Fibroblast of lung (primary cell): ENCODE results near the gene POU2F1.

ENCODE experiments used
- CTCF ChIP-seq, 2 donors: IDR thresholded peaks in 1 of 2; conservative IDR thresholded peaks in 1 of 2; 1 replicate in 1 of 2; 2 replicates in 1 of 2; pipeline ENCODE4 v1.5.1; 2011 to 2012; ENCODE audit warnings: low read length in 2 of 2, control low read depth in 1 of 2, inconsistent platforms in 1 of 2, low read depth in 1 of 2, mild to moderate bottlenecking in 1 of 2
- EZH2 ChIP-seq: IDR thresholded peaks from 2 replicates; pipeline ENCODE4 v1.5.1; 2012; ENCODE audit warnings: low read length, control low read depth, mild to moderate bottlenecking; ENCODE audit errors: missing control alignments

DNA sequence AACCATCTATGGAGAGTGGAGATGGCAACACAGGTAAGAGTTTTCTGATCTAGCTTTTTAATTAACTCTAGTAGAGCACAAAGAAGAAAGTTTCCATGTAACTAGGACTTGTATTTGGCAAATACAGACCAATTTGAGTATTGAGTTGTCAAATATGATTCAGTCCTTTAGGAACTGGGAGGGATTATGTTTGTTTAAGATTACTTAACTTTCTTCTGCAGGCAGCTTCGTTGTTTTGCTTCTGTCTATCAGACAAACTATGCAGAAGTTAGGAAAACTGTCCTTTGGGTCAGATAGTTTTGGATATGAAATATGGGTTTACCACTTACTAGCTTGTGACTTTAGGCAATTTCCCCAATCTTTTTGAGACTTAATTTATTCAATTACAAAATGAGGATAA, 111.8 kb downstream of the POU2F1 start:
- no peak for TF ChIP-seq CTCF (conservative IDR thresholded peaks at IDR 0.05 in 1 of 2, IDR thresholded peaks at IDR 0.05 in 1 of 2; ENCODE audit: low read depth in 1 of 2, low read length in 2 of 2)
- no peak for TF ChIP-seq EZH2
